ENCODE data around the gene APBA1.
A peak's percentile ranks its signal among the peaks of the same experiment; 100 is the strongest.

Gene APBA1

DNA sequence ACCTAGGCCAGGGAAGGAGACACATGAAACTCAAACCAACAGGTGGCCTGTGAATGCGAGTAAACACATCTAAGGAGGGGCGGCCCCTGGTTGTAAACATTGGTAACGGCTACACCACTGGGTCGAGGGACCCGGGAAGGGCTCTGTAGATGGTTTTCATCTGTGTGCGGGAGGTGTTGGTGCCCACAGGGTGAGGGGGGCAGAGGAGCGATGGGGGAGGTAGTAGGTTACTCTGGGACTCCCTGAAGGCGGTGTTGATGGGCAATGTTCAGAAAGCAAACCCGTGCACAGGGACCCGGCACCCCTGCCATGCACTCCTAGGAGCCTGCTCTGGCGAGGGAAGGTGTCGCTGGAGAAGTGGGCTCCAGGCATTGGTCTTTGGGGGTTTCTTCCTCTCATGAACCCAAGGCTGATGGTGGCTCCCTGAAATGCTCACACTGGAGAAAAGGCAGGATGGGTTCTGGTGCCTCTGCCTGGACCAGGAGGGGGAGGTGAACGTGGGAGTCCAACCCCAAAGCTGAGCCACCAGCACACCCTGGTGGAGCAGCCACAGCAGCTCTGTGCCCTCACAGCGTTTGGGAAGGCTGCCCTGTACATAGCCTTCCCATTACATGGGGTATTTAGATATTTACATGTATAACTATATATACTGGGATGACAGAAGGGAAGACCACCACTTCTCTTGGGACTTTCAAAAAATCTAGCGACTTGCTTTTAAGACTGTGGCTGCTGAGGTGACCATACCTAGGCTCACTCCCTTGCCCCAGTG lies 244.0 kb downstream of the APBA1 start:
- DNase-seq (ENCODE audit: low read depth), result no peak
- no peak overlapping the region for H3K4me3 ChIP-seq (ENCODE audit: low read depth, low read length)
- TF ChIP-seq, protein P1, sequence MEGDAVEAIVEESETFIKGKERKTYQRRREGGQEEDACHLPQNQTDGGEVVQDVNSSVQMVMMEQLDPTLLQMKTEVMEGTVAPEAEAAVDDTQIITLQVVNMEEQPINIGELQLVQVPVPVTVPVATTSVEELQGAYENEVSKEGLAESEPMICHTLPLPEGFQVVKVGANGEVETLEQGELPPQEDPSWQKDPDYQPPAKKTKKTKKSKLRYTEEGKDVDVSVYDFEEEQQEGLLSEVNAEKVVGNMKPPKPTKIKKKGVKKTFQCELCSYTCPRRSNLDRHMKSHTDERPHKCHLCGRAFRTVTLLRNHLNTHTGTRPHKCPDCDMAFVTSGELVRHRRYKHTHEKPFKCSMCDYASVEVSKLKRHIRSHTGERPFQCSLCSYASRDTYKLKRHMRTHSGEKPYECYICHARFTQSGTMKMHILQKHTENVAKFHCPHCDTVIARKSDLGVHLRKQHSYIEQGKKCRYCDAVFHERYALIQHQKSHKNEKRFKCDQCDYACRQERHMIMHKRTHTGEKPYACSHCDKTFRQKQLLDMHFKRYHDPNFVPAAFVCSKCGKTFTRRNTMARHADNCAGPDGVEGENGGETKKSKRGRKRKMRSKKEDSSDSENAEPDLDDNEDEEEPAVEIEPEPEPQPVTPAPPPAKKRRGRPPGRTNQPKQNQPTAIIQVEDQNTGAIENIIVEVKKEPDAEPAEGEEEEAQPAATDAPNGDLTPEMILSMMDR (IDR thresholded peaks at IDR 0.05; ENCODE audit: control insufficient read depth, extremely low read depth, insufficient read depth), result no peak

DNA sequence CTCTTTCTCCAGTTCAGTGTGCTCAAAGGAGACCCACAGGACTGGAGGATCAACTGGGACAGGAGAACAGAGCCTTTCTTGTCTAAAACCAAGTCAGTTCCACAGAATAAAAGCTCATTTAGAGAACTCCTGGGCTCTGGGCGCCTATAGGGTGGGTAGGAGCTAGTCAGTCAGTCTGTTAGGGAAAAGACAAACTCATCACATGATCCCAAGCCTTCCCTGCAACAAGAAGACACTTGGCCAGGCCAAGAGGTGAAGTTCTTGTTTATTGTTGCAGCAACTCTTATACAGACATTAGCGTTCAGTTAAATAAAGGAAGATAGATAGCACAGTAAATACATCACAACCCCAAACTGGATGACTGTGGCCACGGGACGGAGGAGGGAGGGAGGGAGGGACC lies 244.9 kb downstream of the APBA1 start:
- H3K4me3 ChIP-seq (ENCODE audit: low read depth, low read length), result no peak overlapping the region
- TF ChIP-seq, protein P1 (IDR thresholded peaks at IDR 0.05; ENCODE audit: control insufficient read depth, extremely low read depth, insufficient read depth), result no peak
- DNase-seq (ENCODE audit: low read depth), result no peak

DNA sequence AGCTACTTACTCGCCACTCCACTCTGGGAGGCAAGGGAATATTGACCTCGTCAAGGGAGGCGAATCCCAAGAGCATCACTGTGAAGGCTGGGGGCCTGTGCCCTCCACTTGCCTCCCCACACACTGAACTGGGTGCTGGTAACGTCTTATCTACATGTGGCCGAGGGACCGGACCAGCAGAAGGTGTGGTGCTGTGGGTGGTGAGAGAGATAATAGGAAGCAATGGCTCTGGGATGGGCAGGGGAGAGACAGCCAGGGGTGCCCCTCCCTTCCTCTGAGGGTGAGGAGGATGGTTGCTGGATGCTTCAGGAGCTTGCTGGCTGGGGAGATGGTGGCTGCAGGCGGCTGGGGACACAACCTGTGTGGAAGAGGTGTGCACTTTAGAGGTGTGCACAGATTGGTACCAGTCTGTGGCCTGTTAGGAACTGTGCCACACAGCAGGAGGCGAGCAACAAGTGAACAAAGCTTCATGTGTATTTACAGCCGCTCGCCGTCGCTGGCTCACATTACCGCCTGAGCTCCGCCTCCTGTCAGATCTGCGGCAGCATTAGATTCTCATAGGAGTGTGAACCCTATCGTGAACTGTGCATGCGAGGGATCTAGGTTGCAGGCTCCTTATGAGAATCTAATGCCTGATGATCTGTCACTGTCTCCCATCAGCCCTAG lies 246.9 kb downstream of the APBA1 start:
- H3K4me3 ChIP-seq (ENCODE audit: low read depth, low read length), result no peak overlapping the region
- no peak for DNase-seq (ENCODE audit: low read depth)
- TF ChIP-seq, protein P1 (IDR thresholded peaks at IDR 0.05; ENCODE audit: control insufficient read depth, extremely low read depth, insufficient read depth), result no peak

DNA sequence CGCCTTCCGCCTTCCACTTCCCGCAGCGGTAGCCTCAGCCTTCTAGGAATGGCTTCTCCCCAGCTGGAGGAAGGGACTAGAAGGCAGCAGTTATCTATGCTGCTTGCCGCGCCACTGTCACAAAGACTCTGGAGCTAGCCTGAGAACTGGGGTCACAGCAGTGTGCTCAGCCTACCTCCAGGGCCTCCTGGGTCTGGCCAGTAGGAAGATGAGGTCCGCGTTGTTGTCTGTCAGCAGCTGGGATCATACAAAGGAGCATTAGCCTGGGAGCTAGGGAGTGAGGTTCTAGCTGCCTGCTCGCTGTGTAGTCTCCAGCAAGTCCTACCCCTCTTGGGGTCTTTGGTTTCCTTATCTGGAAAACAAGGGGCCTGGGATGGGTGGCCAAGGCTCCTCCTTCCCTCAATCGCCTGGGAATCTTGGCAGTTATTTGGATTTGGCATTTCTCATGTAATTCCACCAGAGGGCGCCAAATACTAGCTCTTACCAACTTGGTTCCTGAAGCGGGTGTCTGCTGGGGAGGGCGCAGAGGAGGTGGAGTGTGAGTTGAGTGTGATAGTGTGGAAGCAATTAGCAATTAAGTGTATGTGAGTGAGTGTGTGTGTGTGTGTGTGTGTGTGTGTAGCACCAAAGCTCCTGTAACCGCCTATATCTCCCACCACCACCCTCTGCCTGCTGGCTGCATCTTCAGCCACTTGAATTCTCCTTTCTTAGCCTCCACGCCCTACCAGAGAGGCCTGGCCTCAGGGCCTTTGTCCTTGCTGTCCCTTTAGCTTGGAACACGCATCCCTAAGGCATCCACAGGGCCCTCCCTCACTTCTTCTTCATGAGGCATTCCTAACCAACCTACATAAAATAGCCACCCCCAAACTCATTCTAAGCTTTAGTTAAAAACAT lies 250.0 kb downstream of the APBA1 start:
- no peak for DNase-seq (ENCODE audit: low read depth)
- TF ChIP-seq, protein P1 (IDR thresholded peaks at IDR 0.05; ENCODE audit: control insufficient read depth, extremely low read depth, insufficient read depth), result peak; percentile 86

DNA sequence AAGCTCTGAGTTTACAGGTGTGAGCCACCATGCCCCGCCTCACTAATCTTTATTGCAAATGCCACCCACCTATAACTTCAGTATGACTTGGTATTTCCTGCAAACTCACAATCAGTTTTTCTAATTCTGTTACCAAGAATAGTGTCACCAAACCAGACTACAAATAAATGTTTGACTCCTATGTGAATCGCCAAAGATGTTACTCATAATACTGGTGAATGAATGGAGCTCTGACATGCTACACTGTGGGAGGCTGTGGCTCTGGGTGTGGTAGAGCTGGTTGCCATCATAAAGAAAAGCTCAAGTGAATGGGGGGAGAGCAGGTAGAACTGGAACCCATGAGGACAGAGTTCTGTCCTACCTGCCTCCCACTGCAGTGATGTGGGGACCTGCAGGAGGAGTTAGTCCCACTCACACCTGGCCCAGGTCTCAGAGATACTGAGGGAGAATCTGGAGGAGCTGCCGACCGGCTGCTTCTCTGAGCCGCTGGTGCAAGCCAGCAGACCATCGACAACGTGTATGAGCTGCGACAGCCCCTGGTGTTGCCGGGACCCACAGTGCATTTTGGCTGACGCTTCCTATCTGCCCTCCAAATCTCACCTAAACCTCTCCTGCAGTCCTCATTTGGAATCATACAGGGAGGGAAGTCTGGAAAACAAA lies 251.4 kb downstream of the APBA1 start:
- no peak overlapping the region for H3K4me3 ChIP-seq (ENCODE audit: low read depth, low read length)
- no peak for DNase-seq (ENCODE audit: low read depth)
- TF ChIP-seq, protein P1 (IDR thresholded peaks at IDR 0.05; ENCODE audit: control insufficient read depth, extremely low read depth, insufficient read depth), result no peak

More for the DNA sequence above, 250.0 kb downstream of the APBA1 start:
- no peak overlapping the region for H3K4me3 ChIP-seq (ENCODE audit: low read depth, low read length)

DNA sequence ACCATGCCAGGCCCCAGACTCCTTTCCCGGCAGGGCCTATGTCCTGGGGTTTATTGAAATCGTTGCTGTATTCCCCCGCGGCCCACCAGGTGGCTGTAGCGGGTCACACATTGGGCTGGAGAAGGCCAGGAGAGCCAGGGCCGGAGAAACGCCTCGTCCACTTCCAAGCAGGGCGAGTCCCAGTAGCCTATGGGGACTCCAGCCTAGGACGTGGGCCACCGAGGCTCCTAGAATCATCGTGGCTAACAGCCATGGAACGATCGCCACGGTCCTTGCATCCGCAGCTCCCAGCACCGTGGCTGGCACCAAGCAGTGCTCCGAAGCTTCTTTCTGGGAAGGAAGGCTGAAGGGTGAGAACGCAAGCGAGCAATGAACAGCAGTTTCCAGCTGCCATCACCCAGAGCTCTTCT lies 259.4 kb downstream of the APBA1 start:
- no peak for DNase-seq (ENCODE audit: low read depth)
- H3K4me3 ChIP-seq (ENCODE audit: low read depth, low read length), result no peak overlapping the region
- TF ChIP-seq, protein P1 (IDR thresholded peaks at IDR 0.05; ENCODE audit: control insufficient read depth, extremely low read depth, insufficient read depth), result peak; percentile 55

Data from LNCaP clone FGC (cell line).